H54 (cell line): ENCODE results near the gene EFCAB8.

Experiments
- DNase-seq: peaks from one replicate; pipeline ENCODE4 v3.0.0; 2011; ENCODE audit warnings: low spot score, mixed read lengths; ENCODE audit not compliant: insufficient read length
- FAIRE-seq: peaks from 3 replicates; lab custom pipeline; 2011; peaks lifted over from hg19 to GRCh38; lab: Jason Lieb, UNC
- POLR2A ChIP-seq: IDR thresholded peaks from 2 replicates; pipeline ENCODE4 v1.6.1; 2011; ENCODE audit warnings: low read depth, mild to moderate bottlenecking, low read length

Gene EFCAB8

GRCh38 chr20:33000802-33001466 is 142.2 kb downstream of the EFCAB8 start:
- FAIRE-seq, result no peak
- no peak for TF ChIP-seq POLR2A
- DNase-seq, result no peak

GRCh38 chr20:33002087-33002808 is 143.5 kb downstream of the EFCAB8 start:
- FAIRE-seq (no peak), DNase-seq (no peak)
- no peak for TF ChIP-seq POLR2A

- no peak for FAIRE-seq
- TF ChIP-seq POLR2A, result no peak
Measured at GRCh38 chr20:33004141-33004751, 145.5 kb downstream of the EFCAB8 start, which contains the start of gene SUN5. Gene SUN5 (minus strand): TSS chr20:33004433. CDS start chr20:33004340, 93 bp downstream.

GRCh38 chr20:33005132-33005566 is 146.4 kb downstream of the EFCAB8 start:
- FAIRE-seq (no peak), DNase-seq (no peak)
- no peak for TF ChIP-seq POLR2A

More at GRCh38 chr20:33004141-33004751, 145.5 kb downstream of the EFCAB8 start, which contains the start of gene SUN5:
- DNase-seq, result no peak

- no peak for DNase-seq
- FAIRE-seq, result no peak
- TF ChIP-seq POLR2A, result no peak
Measured at GRCh38 chr20:33005908-33006775, 147.4 kb downstream of the EFCAB8 start.

- no peak for TF ChIP-seq POLR2A
- FAIRE-seq, result no peak
- DNase-seq, result no peak
Measured at GRCh38 chr20:33006776-33007375, 148.2 kb downstream of the EFCAB8 start.

- no peak for DNase-seq
- FAIRE-seq, result no peak
- TF ChIP-seq POLR2A, result no peak
Measured at GRCh38 chr20:33007376-33008335, 148.9 kb downstream of the EFCAB8 start, which contains the start of gene BPIFB2. Gene BPIFB2 (plus strand): TSS chr20:33007704. CDS start chr20:33008575, 871 bp downstream.

- no peak for FAIRE-seq
- TF ChIP-seq POLR2A, result no peak
- DNase-seq, result no peak
Measured at GRCh38 chr20:33008336-33009213, 149.9 kb downstream of the EFCAB8 start.

GRCh38 chr20:33009214-33010132 is 150.8 kb downstream of the EFCAB8 start:
- FAIRE-seq, result no peak
- no peak for DNase-seq
- no peak for TF ChIP-seq POLR2A

- no peak for TF ChIP-seq POLR2A
- FAIRE-seq (no peak), DNase-seq (no peak)
Measured at GRCh38 chr20:33010133-33010504, 151.4 kb downstream of the EFCAB8 start.
